ENCODE measurements around the gene CHCT1.

The CHCT1 gene

DNA sequence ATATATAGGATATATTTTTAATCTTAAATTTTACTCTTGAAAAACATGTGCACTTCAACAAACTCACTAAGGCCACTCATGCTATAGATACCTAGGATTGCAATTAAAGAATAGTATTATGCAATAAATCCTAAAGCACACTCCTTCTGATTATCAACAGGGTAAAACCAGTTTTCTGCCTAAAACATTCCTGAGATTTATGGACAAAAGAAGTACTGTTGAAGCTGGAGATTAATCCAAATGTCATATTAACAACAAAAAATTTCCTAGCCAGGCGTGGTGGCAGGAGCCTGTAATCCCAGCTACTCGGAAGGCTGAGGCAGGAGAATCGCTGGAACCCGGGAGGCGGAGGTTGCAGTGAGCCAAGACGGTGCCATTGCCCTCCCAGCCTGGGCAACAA is 21.4 kb downstream of the CHCT1 start:
- DNase-seq, result no peak

DNA sequence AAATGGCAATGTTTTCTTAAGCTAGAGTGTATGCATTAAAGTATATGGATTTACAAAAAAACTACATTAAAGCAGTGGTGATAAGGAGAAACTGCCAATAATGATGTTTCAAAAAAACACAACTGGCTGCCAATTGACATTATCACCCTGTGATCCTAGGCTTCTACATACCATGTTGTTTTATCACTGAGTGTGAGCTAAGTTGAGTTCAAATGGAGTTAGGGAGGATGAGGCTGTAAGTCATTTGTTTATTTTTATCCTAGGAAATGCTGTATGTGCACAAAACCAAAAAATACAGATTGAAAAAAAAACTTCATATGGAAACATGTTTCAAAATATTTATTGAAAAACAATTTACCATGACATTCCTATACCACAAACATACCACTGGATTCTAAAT is 22.9 kb downstream of the CHCT1 start:
- DNase-seq, result no peak

DNA sequence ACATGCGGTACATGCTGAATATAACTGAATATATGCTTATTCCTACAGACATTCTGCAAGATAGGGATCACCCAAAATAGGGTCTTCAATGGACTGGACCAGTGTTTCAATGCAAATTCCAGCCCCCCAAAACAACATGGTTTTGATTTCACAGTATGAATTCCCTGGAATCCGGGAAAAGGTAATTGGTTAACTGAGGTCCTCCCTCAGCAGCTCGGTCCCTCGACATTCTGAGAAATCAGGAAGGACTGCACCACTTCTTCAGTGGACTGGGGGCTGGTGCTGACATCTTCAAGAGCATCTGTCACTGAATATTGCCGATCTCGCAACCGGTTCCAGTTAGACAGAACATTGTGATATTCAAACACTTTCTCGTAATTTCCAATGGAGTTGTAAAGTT is 25.1 kb downstream of the CHCT1 start:
- no peak for DNase-seq

DNA sequence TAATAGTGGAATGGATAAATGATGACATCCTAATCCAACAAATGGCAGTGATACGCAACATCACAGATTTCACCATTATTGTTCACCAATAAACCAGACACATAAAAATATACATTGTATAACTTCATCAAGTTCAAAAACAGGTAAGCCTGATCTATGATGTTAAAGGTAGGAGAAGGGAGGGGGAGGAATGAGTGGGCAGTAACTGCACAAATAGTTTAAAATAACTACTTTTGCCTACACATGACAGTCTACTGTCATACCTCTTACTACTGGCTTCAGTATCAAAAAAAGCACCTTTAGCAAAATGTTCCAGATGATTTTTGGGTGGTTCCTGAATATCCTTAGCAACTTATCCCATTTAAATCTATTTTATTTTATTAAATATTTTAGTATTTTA is 28.8 kb downstream of the CHCT1 start:
- DNase-seq, result no peak

DNA sequence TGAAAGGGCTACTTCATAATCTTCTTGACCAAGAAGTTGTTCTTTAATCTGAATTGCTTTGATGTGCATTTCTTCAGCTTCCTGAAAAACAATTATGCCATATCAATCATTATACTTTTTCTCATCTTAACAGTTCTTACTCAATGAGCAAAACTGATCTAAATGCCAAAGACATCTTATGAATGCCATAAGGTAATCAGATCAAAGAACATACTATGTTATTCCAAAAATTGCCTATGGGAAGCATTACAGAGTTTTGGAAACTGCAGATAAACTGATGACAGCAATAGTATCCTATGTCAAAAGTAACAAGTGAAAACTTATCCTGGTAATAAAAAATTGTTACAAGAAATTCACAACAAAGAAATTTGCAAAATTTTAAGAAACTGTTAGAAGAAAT is 29.7 kb downstream of the CHCT1 start:
- no peak for DNase-seq

DNA sequence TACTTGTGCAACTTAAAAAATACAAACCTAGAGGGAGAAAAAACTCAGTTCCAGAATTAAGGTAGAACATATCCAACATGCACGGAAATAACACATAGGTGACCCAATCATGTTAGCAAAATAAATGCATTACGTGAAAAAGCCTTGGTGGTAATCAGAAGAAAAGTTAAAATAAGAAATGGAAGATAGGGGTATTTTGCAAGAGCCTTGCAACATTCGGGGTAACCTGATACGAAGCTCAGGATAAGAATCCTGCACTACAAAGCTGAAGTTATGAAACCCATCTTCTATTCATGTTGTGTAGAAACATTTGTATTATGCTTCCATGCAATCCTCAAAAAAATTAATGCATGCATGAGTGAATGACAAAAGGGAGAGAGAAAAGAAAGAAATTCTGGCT is 33.1 kb downstream of the CHCT1 start:
- DNase-seq, result no peak

DNA sequence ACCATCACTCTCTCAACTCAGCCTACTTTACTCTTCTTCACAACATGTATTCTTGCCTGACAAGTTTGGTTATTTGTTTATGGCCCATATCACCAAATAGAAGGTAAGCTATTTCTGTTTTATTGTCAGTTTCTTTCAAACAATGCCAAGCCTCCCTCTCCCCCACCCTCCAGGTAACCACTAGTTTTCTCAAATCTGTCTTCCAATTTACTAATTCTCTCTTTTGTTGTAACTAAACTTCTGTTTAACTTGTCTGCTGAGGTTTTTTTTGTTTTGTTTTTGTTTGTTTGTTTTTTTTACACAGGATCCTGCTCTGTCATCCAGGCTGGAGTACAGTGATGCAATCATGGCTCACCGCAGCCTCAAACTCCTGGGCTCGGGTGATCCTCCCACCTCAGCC is 34.9 kb downstream of the CHCT1 start:
- no peak for DNase-seq

DNA sequence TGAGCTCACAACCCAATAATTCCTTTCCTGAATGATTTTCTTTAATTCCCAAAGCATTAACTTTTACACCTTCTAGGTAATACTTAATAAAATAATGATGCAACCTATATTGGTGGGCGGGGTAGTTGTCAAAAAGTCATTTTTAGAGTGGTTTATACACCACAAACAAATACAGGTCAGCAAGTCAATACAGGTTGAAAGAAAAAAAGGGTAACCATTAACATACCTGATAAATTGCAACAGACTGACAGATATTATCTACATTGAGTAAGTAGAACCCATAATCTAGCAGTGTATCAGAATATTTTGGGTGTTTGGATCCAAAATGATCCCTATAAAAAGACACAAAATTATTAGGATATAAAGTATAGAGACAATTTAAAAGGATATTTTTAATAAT is 39.3 kb downstream of the CHCT1 start:
- DNase-seq, result no peak

DNA sequence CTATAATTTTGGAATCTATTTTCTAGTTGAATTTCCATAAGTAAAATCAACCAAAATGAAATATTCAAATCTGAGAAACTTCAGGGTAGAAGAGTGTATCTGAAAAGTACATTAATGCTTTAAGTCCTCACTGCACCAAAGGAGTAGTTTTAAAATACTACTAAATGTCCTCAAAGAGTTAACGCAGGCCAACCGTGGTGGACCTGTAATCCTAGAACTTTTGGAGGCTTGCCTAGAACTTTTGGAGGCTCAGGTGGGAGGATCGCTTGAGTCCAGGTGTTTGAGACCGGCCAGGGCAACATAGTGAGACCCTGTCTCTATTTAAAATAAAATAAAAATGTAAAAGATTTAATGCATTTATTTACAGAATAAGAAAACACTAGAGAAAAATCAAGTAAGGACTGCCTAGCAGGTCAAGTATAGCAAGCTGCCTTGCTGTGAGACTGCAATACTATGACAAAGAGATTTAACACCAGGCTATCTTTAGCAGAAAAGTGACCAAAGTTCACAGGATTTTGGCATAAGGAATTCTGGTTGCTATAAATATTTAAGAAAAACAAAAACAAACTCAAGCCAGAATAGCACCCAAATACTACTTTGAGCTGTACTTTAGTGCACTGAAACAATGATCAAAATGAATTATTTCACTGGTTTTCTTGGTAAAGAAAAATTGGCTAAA is 41.0 kb downstream of the CHCT1 start:
- DNase-seq, result no peak

DNA sequence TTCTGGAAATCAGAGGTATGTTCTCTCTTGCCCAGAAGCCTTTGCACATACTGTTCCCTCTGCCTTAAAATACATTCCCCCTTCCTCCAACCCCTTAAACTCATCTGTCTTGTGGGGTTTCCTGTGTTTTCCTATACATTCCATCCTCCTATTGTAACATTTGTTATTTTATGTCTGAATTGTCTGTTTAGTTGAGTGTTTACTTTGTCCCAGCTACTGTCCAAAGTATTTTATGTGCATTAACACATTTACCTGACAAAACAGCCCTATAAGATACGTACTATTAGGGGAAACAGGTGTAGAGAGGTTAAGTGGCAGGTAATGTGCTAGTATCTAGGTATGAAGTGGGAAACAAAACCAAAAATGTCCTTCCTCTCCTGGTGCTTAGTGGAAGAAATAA is 42.1 kb downstream of the CHCT1 start:
- no peak for DNase-seq

DNA sequence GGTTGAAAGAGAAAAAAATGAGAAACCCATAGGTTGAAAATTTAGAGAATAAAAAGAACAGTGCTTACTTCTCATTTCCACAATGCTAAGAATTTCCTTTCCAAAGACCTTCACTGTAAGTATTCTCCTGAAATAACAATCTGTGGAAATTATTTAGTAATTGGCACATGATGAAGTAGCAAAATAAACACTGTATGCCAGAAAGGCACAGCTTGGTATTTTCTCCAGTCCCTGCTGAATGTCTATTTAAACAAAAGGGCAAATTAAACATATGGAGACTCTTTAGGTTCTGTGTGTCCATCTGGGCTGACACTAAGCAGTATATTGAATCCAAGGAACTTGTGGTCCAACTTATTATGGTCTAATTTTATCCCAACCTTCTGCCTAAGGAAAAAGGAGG is 46.1 kb downstream of the CHCT1 start:
- no peak for DNase-seq

DNA sequence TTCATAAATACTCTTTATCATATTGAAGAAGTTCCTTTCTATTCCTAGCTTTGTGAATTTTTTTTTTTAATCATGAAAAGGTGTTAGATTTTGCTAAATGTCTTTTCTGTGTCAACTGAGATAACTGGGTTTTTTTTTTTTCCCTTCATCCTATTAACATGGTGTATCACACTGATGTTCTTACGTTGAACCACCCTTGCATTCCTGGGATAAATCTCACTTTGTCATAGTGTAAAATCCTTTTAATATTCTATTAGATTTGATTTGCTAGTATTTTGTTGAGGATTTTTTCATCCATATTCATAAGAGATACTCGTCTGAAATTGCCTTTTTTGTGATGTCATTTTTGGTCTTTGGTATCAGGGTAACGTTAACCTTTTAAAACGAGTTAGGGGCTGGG is 49.2 kb downstream of the CHCT1 start:
- DNase-seq, result no peak

DNA sequence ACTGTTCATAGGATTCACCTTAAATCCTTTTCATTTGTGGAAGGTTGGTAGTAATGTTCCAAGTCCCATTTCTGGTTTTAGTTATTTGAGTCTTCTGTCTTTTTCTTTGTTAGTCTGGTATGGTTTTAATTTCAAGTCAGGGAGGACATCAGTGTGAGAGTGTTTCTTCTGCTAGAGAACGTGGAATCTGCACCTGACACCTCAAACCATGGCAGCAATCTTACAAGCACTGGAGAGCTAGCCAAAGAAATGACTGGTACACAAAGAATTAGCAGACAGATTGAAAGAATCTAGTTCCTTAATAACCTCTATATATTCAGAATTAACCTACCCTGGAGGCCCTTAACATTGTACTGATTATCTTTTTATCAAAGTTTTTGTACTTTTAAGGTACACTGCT is 50.2 kb downstream of the CHCT1 start:
- DNase-seq, result no peak

DNA sequence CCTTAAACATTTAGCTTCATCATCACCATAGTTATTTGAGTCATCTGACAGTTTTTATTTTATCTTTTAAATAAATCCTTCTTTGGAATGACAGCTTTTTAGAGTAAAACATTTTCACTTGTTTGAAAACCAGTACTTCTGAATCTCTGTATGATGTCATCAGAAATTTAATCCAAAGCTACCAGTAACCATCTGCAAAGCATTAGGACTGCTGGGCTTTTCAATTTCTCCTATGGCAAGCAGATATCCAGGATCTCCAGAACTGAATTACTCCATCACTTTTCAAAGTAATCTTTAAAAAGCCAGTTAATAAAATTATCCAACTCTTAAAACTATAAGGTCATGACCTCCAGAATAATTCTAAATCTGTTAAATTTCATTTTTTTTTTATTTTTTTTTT is 51.5 kb downstream of the CHCT1 start:
- DNase-seq, result no peak

Measured in cortex of kidney (tissue), 1 donor.